Measurements from ENCODE around the gene NEDD1.

NEDD1 gene

GRCh38 chr12:96892104-96892503, 15.0 kb upstream of the NEDD1 start:
- H3K4me3 ChIP-seq (replicated peaks in 1 of 2; ENCODE audit: low read depth in 2 of 2, low read length in 2 of 2): no peak overlapping the region
- no peak for DNase-seq (ENCODE audit: low read depth in 2 of 2)
- TF ChIP-seq CTCF (IDR thresholded peaks at IDR 0.05; ENCODE audit: low read depth, low read length): no peak

- DNase-seq (ENCODE audit: low read depth in 2 of 2): no peak
- no peak overlapping the region for H3K4me3 ChIP-seq (replicated peaks in 1 of 2; ENCODE audit: low read depth in 2 of 2, low read length in 2 of 2)
- no peak for TF ChIP-seq CTCF (IDR thresholded peaks at IDR 0.05; ENCODE audit: low read depth, low read length)
These were observed 9.6 kb upstream of the NEDD1 start for GRCh38 chr12:96897421-96897820.

DNA sequence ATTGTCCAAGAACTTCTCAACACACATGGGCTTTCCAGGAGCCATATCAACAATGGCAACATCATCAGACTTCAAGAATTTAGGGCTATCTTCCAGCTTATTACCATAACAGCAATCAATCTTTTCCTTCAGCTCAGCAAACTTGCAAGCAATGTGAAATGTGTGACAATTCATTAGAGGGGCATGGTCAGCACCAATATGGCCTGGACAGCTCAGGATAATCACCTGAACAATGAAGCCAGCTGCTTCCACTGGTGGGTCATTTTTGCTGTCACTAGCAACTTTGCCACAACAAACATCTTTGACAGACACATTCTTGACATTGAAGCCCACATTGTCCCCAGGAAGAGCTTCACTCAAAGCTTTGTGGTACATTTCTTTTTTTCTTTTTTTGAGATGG, 5.9 kb upstream of the NEDD1 start:
- H3K4me3 ChIP-seq (replicated peaks in 1 of 2; ENCODE audit: low read depth in 2 of 2, low read length in 2 of 2): no peak overlapping the region
- no peak for DNase-seq (ENCODE audit: low read depth in 2 of 2)
- no peak for TF ChIP-seq CTCF (IDR thresholded peaks at IDR 0.05; ENCODE audit: low read depth, low read length)

GRCh38 chr12:96902076-96902475, 5.0 kb upstream of the NEDD1 start:
- TF ChIP-seq CTCF (IDR thresholded peaks at IDR 0.05; ENCODE audit: low read depth, low read length): no peak
- DNase-seq (ENCODE audit: low read depth in 2 of 2): peak in 1 of 2 donors; percentile 29
- H3K4me3 ChIP-seq (replicated peaks in 1 of 2; ENCODE audit: low read depth in 2 of 2, low read length in 2 of 2): no peak overlapping the region

DNA sequence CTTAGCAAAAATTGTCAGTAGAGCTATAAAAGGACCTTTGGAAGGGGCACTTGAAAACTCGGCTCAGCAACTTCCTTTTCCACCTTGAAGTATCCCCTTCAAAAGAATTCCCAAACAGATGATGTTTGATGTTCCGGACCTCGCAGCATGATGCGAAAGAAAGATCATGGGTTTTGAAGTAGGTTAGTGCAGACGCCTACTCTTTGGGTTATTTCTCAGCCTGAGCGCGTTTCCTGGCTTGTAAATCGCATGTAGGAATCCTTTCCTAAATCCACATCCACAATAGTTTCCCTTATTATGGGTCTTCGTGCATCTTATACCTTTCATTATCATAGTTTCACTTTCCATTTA, 584 bp upstream of the NEDD1 start:
- DNase-seq (ENCODE audit: low read depth in 2 of 2): no peak
- no peak for TF ChIP-seq CTCF (IDR thresholded peaks at IDR 0.05; ENCODE audit: low read depth, low read length)
- H3K4me3 ChIP-seq (replicated peaks in 1 of 2; ENCODE audit: low read depth in 2 of 2, low read length in 2 of 2): peak overlapping the region; percentile 87 to 94

GRCh38 chr12:96907671-96908422, 790 bp downstream of the NEDD1 start:
- TF ChIP-seq CTCF (IDR thresholded peaks at IDR 0.05; ENCODE audit: low read depth, low read length): no peak
- H3K4me3 ChIP-seq (replicated peaks in 1 of 2; ENCODE audit: low read depth in 2 of 2, low read length in 2 of 2): peak overlapping the region; percentile 87 to 94
- peak; percentile 24 to 46 for DNase-seq (ENCODE audit: low read depth in 2 of 2)

DNA sequence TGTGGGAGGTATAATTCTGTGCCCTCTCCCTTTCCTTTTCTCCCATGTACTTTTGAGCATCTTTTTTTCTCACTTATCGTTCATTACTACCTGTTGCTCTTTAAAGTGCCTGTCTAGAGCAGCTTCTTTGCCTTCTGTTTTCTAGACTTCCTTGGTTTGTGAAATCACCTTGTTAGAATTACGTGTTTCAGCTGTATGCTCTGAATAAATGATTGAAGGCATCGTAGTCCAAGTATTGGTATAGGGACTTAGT, 1.3 kb downstream of the NEDD1 start:
- DNase-seq (ENCODE audit: low read depth in 2 of 2): no peak
- peak overlapping the region in 1 of 2 donors; percentile 87 for H3K4me3 ChIP-seq (replicated peaks in 1 of 2; ENCODE audit: low read depth in 2 of 2, low read length in 2 of 2)

More for the DNA sequence above, 1.3 kb downstream of the NEDD1 start:
- no peak for TF ChIP-seq CTCF (IDR thresholded peaks at IDR 0.05; ENCODE audit: low read depth, low read length)
